Peyer's patch (tissue), 4 donors: ENCODE measurements around the gene CDSN. TPM values are rescaled to one million over a fixed set of nuclear protein-coding genes. Genes with fewer than 3 reads are reported as not detected.
A peak's percentile ranks its signal among the peaks of the same experiment; 100 is the strongest.
"Not testable (repeated sequence)": the region's sequence is repeated elsewhere in the genome, so short reads cannot be mapped to it uniquely, and the experiment has no call there.

Experiments used
- DNase-seq, 3 donors: peaks; one replicate each; pipeline ENCODE4 v3.0.0-alpha.2; 2017 to 2019
- H3K27ac ChIP-seq, 4 donors: fragments of 200-600 bp; sonication (generic); one replicate each; pipeline ENCODE4 v1.5.1; 2016 to 2019
- H3K27me3 ChIP-seq, 2 donors: fragments of 200-600 bp; sonication (generic); one replicate each; pipeline ENCODE4 v1.5.1; 2019
- H3K36me3 ChIP-seq, 3 donors: fragments of 200-600 bp; sonication (generic); one replicate each; pipeline ENCODE4 v1.5.1; 2016 to 2019
- H3K4me1 ChIP-seq, 4 donors: fragments of 200-600 bp; sonication (generic); one replicate each; pipeline ENCODE4 v1.5.1; 2016 to 2019
- H3K4me3 ChIP-seq, 4 donors: fragments of 200-600 bp; sonication (generic); 1 replicate in 3 of 4; 2 replicates in 1 of 4; pipeline ENCODE4 v1.5.1; 2016 to 2019; ENCODE audit warnings: mild to moderate bottlenecking in 1 of 4
- H3K9me3 ChIP-seq, 4 donors: fragments of 200-600 bp; sonication (generic); one replicate each; pipeline ENCODE4 v1.5.1; 2016 to 2019; ENCODE audit warnings: mild to moderate bottlenecking in 1 of 4
- CTCF ChIP-seq, 6 experiments: fragments of 450-650 bp in 4 of 6; fragments of 200-600 bp in 2 of 6; sonication (generic) in 1 of 6; IDR thresholded peaks; one replicate each; pipeline ENCODE4 v1.5.1; 2017 to 2019; ENCODE audit warnings: antibody characterized with exemption in 6 of 6, mild to moderate bottlenecking in 3 of 6, moderate library complexity in 1 of 6
- POLR2A ChIP-seq, 2 donors: fragments of 450-650 bp; IDR thresholded peaks; one replicate each; pipeline ENCODE4 v1.5.1; 2017; ENCODE audit warnings: antibody characterized with exemption in 2 of 2, mild to moderate bottlenecking in 2 of 2, moderate library complexity in 2 of 2
- total RNA-seq, 4 donors: library from RNA; depleted of rRNA; stranded (reverse); fragments of >200 nt; gene quantifications; one replicate each; pipeline ENCODE4 v1.1.0, GENCODE V29; 2016

The CDSN gene
- total RNA-seq: under 1 TPM in 1 of 4 donors, not detected in 3; 0.54 TPM

GRCh38 chr6:31120151-31120915, at the start of gene CDSN:
Gene CDSN (minus strand): TSS chr6:31120446. CDS start chr6:31120419, 27 bp downstream.
- Histone ChIP-seq H3K27ac (no peak within 1 kb of the TSS), H3K4me1 (no peaks in the 10 kb centered on the region), H3K27me3 (no peaks in the 10 kb centered on the region), H3K9me3 (no peaks in the 10 kb centered on the region), H3K36me3 (no peaks in the 10 kb centered on the region), H3K4me3 (no peak within 1 kb of the TSS)
- no peak for TF ChIP-seq CTCF (IDR thresholded peaks at IDR 0.05)
- TF ChIP-seq POLR2A (IDR thresholded peaks at IDR 0.05): no peak
- DNase-seq: no peak

- H3K4me3 ChIP-seq: no peak overlapping the region
- no peaks in the 10 kb centered on the region for H3K9me3 ChIP-seq
- no peaks in the 10 kb centered on the region for H3K4me1 ChIP-seq
- H3K27me3 ChIP-seq: no peaks in the 10 kb centered on the region
- no peak overlapping the region for H3K27ac ChIP-seq
- DNase-seq: no peak
- TF ChIP-seq CTCF (IDR thresholded peaks at IDR 0.05): no peak
- peaks cover 0 to 9% (median 0%) of the 10 kb centered on the region in 3 donors for H3K36me3 ChIP-seq
Measured at GRCh38 chr6:31169123-31169857, 49.0 kb upstream of the CDSN start.

- Histone ChIP-seq H3K9me3 (no peaks in the 10 kb centered on the region), H3K36me3 (peaks cover 0 to 2% (median 0%) of the 10 kb centered on the region in 3 donors), H3K4me1 (no peaks in the 10 kb centered on the region), H3K4me3 (no peak overlapping the region), H3K27ac (no peak overlapping the region), H3K27me3 (no peaks in the 10 kb centered on the region)
- no peak for DNase-seq
- no peak for TF ChIP-seq POLR2A (IDR thresholded peaks at IDR 0.05)
- no peak for TF ChIP-seq CTCF (IDR thresholded peaks at IDR 0.05)
Measured at GRCh38 chr6:31168606-31169005, 48.4 kb upstream of the CDSN start.

GRCh38 chr6:31165986-31166385, 45.7 kb upstream of the CDSN start:
- DNase-seq: no peak
- H3K27ac ChIP-seq: peak overlapping the region in 1 of 4 donors; percentile 64
- TF ChIP-seq CTCF (IDR thresholded peaks at IDR 0.05) (no peak), POLR2A (IDR thresholded peaks at IDR 0.05) (no peak)
- peaks cover 0 to 11% (median 0%) of the 10 kb centered on the region in 3 donors for H3K36me3 ChIP-seq
- H3K4me1 ChIP-seq: no peaks in the 10 kb centered on the region
- H3K4me3 ChIP-seq: no peak overlapping the region
- H3K27me3 ChIP-seq: no peaks in the 10 kb centered on the region
- no peaks in the 10 kb centered on the region for H3K9me3 ChIP-seq

GRCh38 chr6:31165064-31165832, 45.0 kb upstream of the CDSN start:
- H3K27ac ChIP-seq: peak overlapping the region in 1 of 4 donors; percentile 64
- not testable (repeated sequence) for H3K27me3 ChIP-seq, H3K9me3 ChIP-seq, H3K4me3 ChIP-seq, H3K4me1 ChIP-seq
- peaks cover 0 to 11% (median 0%) of the 10 kb centered on the region in 3 donors for H3K36me3 ChIP-seq
- DNase-seq: peak; percentile 18 to 73 (median 72)

- not testable (repeated sequence) for H3K4me1 ChIP-seq, H3K9me3 ChIP-seq, H3K27me3 ChIP-seq, H3K4me3 ChIP-seq
- Histone ChIP-seq H3K27ac (peak overlapping the region in 1 of 4 donors; percentile 64), H3K36me3 (peaks cover 0 to 11% (median 0%) of the 10 kb centered on the region in 3 donors)
- peak in 1 of 3 donors; percentile 6 for DNase-seq
Measured at GRCh38 chr6:31164475-31165063, 44.3 kb upstream of the CDSN start.
